SH-SY5Y (cell line): ENCODE data around the gene PFN4.

ENCODE experiments used
- GATA2 ChIP-seq: IDR thresholded peaks from 2 replicates; pipeline ENCODE4 v1.6.1; 2011; ENCODE audit warnings: mild to moderate bottlenecking, low read depth, low read length
- GATA3 ChIP-seq: IDR thresholded peaks from 2 replicates; pipeline ENCODE4 v1.6.1; 2011; ENCODE audit warnings: low read depth, mild to moderate bottlenecking, low read length, moderate library complexity

GRCh38 chr2:24102677-24103076 is 20.5 kb downstream of the PFN4 start:
- no peak for TF ChIP-seq GATA3
- TF ChIP-seq GATA2 = no peak
